Measurements from ENCODE around the gene C4orf50.

- TF ChIP-seq EP300 (IDR thresholded peaks at IDR 0.05): no peak
- TF ChIP-seq POLR2A (IDR thresholded peaks at IDR 0.05): no peak
These were observed 140.8 kb downstream of the C4orf50 start for GRCh38 chr4:5877392-5877791.

All from suprapubic skin (tissue), 2 donors.